ENCODE results near the gene FAM107B. TPM values are rescaled to one million over a fixed set of nuclear protein-coding genes. Genes with fewer than 3 reads are reported as not detected.

The FAM107B gene
- total and polyA plus RNA-seq, 2 of the 13 experiments (the other 11 are each of a cell fraction or from before 2014, with no cell fraction given): 15.7 to 24.8 TPM

- DNase-seq (ENCODE audit: low spot score) (peak; percentile 21), FAIRE-seq (no peak), ATAC-seq (peak; percentile 51; the same call in 2 of the 3 replicates)
- Histone ChIP-seq H3K9me3 (ENCODE audit: low read length) (no peaks in the 10 kb centered on the region), H3K4me3 (replicated peaks in 1 of 3; ENCODE audit: insufficient read depth in 1 of 3, low read depth in 2 of 3, low read length in 3 of 3) (no peak overlapping the region), H3K27ac (ENCODE audit: extremely low read length, insufficient read depth, low read length) (no peak overlapping the region), H3K27me3 (ENCODE audit: control insufficient read depth in 1 of 2, insufficient read depth in 2 of 2, low read length in 2 of 2) (0 out of 5 replicates have a peak, but pooled peaks cover 0 to 2% of the 10 kb centered on the region in 2 experiments), H3K9ac (ENCODE audit: insufficient read depth, low read depth, low read length) (no peak overlapping the region), H3K36me3 (replicated peaks in 1 of 2; ENCODE audit: control insufficient read depth in 1 of 2, insufficient read depth in 2 of 2, low read length in 2 of 2) (no peaks in the 10 kb centered on the region), H3K4me2 (ENCODE audit: low read depth, low read length) (no peak overlapping the region), H3K4me1 (ENCODE audit: insufficient read depth, low read length) (peaks cover 10% of the 10 kb centered on the region), H4K20me1 (ENCODE audit: insufficient read depth, low read length) (no peaks in the 10 kb centered on the region), H3K79me2 (ENCODE audit: insufficient read depth, low read length) (no peaks in the 10 kb centered on the region), H2AFZ (ENCODE audit: low read length) (no peak overlapping the region)
- 36% methylated on average over 10 of the region's 10 CpGs for WGBS (ENCODE audit: low lambda C conversion rate)
- intact Hi-C loops (cut with micrococcal nuclease; ENCODE audit: unreplicated experiment) (no loop called here), in situ Hi-C loops (cut with HindIII; ENCODE audit: extremely low pct_ligation_motif_present, low pct_unique_long_range_greater_than_20kb) (no loop called here)
- TF ChIP-seq ZNF136 (CRISPR knock-in tag; IDR thresholded peaks at IDR 0.05; ENCODE audit: low read depth): no peak
- no TSS peak for BruUV-seq (replicated peaks)
- POLR2A ChIA-PET: no interaction called here
- CTCF ChIA-PET (ENCODE audit: low intra/inter-chr PET ratio, low total read pairs): no interaction called here
Measured at GRCh38 chr10:14749070-14749809, 25.5 kb downstream of the FAM107B start.

- Histone ChIP-seq H3K79me2 (ENCODE audit: insufficient read depth, low read length) (no peaks in the 10 kb centered on the region), H3K9me3 (ENCODE audit: low read length) (no peaks in the 10 kb centered on the region), H3K4me1 (ENCODE audit: insufficient read depth, low read length) (peaks cover 10% of the 10 kb centered on the region), H2AFZ (ENCODE audit: low read length) (no peak overlapping the region), H3K9ac (ENCODE audit: insufficient read depth, low read depth, low read length) (no peak overlapping the region), H3K27ac (ENCODE audit: extremely low read length, insufficient read depth, low read length) (no peak overlapping the region), H3K4me3 (replicated peaks in 1 of 3; ENCODE audit: insufficient read depth in 1 of 3, low read depth in 2 of 3, low read length in 3 of 3) (no peak overlapping the region), H4K20me1 (ENCODE audit: insufficient read depth, low read length) (no peaks in the 10 kb centered on the region), H3K36me3 (replicated peaks in 1 of 2; ENCODE audit: control insufficient read depth in 1 of 2, insufficient read depth in 2 of 2, low read length in 2 of 2) (no peaks in the 10 kb centered on the region), H3K4me2 (ENCODE audit: low read depth, low read length) (no peak overlapping the region), H3K27me3 (ENCODE audit: control insufficient read depth in 1 of 2, insufficient read depth in 2 of 2, low read length in 2 of 2) (no peaks in the 10 kb centered on the region)
- in situ Hi-C loops (cut with HindIII; ENCODE audit: extremely low pct_ligation_motif_present, low pct_unique_long_range_greater_than_20kb): no loop called here
- 11% methylated on average over 3 of the region's 3 CpGs for WGBS (ENCODE audit: low lambda C conversion rate)
- intact Hi-C loops (cut with micrococcal nuclease; ENCODE audit: unreplicated experiment): no loop called here
- ChIA-PET POLR2A (no interaction called here), CTCF (ENCODE audit: low intra/inter-chr PET ratio, low total read pairs) (no interaction called here)
- FAIRE-seq: no peak
- no peak for ATAC-seq
- DNase-seq (ENCODE audit: low spot score): no peak
- no TSS peak for BruUV-seq (replicated peaks)
- no peak for TF ChIP-seq FIP1L1 (IDR thresholded peaks at IDR 0.05; ENCODE audit: borderline replicate concordance, insufficient read depth, low read depth, low read length)
- no peak for TF ChIP-seq ZNF180 (CRISPR knock-in tag; IDR thresholded peaks at IDR 0.05; ENCODE audit: borderline replicate concordance, low read depth)
- no peak for TF ChIP-seq AFF4 (CRISPR knock-in tag; IDR thresholded peaks at IDR 0.05)
- TF ChIP-seq CHCHD3 (CRISPR knock-in tag; IDR thresholded peaks at IDR 0.05): no peak
- TF ChIP-seq ZNF253 (CRISPR knock-in tag; IDR thresholded peaks at IDR 0.05; ENCODE audit: borderline replicate concordance): no peak
- TF ChIP-seq SPEN (CRISPR knock-in tag; IDR thresholded peaks at IDR 0.05; ENCODE audit: low read depth): no peak
- no peak for TF ChIP-seq HNRNPK (IDR thresholded peaks at IDR 0.05; ENCODE audit: low read depth, low read length, poor library complexity, severe bottlenecking)
- TF ChIP-seq ONECUT2 (CRISPR knock-in tag; IDR thresholded peaks at IDR 0.05): no peak
- TF ChIP-seq GLMP (CRISPR knock-in tag; IDR thresholded peaks at IDR 0.05; ENCODE audit: borderline replicate concordance): no peak
Measured at GRCh38 chr10:14748441-14748840, 26.3 kb downstream of the FAM107B start.
